ENCODE measurements around the gene KRTAP10-7.
"Not testable (repeated sequence)": the region's sequence is repeated elsewhere in the genome, so short reads cannot be mapped to it uniquely, and the experiment has no call there.

Gene KRTAP10-7

GRCh38 chr21:44636209-44637017 lies 36.0 kb downstream of the KRTAP10-7 start:
- DNase-seq (ENCODE audit: low read depth), result no peak

- no peak for DNase-seq (ENCODE audit: low read depth)
Observed at GRCh38 chr21:44637018-44637850, 36.8 kb downstream of the KRTAP10-7 start, which contains the start of gene KRTAP10-10. TSS of gene KRTAP10-10 (plus strand) at chr21:44637356. CDS start at chr21:44637418, 62 bp downstream.

- DNase-seq (ENCODE audit: low read depth), result not testable (repeated sequence)
Observed at GRCh38 chr21:44637851-44638348, 37.5 kb downstream of the KRTAP10-7 start.

GRCh38 chr21:44638506-44639330 lies 38.3 kb downstream of the KRTAP10-7 start:
- DNase-seq (ENCODE audit: low read depth), result not testable (repeated sequence)

GRCh38 chr21:44639331-44639655 lies 38.9 kb downstream of the KRTAP10-7 start:
- DNase-seq (ENCODE audit: low read depth), result no peak

- DNase-seq (ENCODE audit: low read depth), result no peak
Observed at GRCh38 chr21:44640761-44641160, 40.4 kb downstream of the KRTAP10-7 start.

- DNase-seq (ENCODE audit: low read depth), result no peak
Observed at GRCh38 chr21:44643741-44644310, 43.4 kb downstream of the KRTAP10-7 start.

GRCh38 chr21:44644878-44645277 lies 44.5 kb downstream of the KRTAP10-7 start:
- no peak for DNase-seq (ENCODE audit: low read depth)

GRCh38 chr21:44646366-44647221 lies 46.2 kb downstream of the KRTAP10-7 start, which contains the start of gene KRTAP10-11:
TSS of gene KRTAP10-11 (plus strand) at chr21:44646414. CDS start at chr21:44646459, 45 bp downstream.
- DNase-seq (ENCODE audit: low read depth), result not testable (repeated sequence)

GRCh38 chr21:44647222-44647552 lies 46.8 kb downstream of the KRTAP10-7 start:
- no peak for DNase-seq (ENCODE audit: low read depth)

- DNase-seq (ENCODE audit: low read depth), result no peak
Observed at GRCh38 chr21:44648557-44649311, 48.3 kb downstream of the KRTAP10-7 start.

- DNase-seq (ENCODE audit: low read depth), result no peak
Observed at GRCh38 chr21:44649521-44650100, 49.2 kb downstream of the KRTAP10-7 start.

- DNase-seq (ENCODE audit: low read depth), result no peak
Observed at GRCh38 chr21:44650265-44650972, 50.0 kb downstream of the KRTAP10-7 start.

GRCh38 chr21:44650973-44651675 lies 50.7 kb downstream of the KRTAP10-7 start:
- no peak for DNase-seq (ENCODE audit: low read depth)
